GM23338 (cell line): ENCODE data around the gene SH2D4B. TPM values are rescaled to one million over a fixed set of nuclear protein-coding genes. Genes with fewer than 3 reads are reported as not detected.

Source experiments
- ATAC-seq: fragments of 200-7000 bp; cut with Tn5 transposase; 3 replicates; pipeline ENCODE4 v1.9.1; 2020
- DNase-seq: peaks from one replicate; pipeline ENCODE4 v3.0.0-alpha.2; 2015; ENCODE audit warnings: low spot score
- H2AFZ ChIP-seq: fragments of 200-600 bp; sonication (generic); 2 replicates; pipeline ENCODE4 v1.8.0; 2016; ENCODE audit warnings: antibody characterized with exemption, mild to moderate bottlenecking, moderate library complexity
- H3F3A ChIP-seq: fragments of 200-600 bp; sonication (generic); replicated peaks from 2 replicates; pipeline ENCODE4 v1.8.0; 2017; ENCODE audit warnings: antibody characterized with exemption, mixed run types, low read depth
- H3K27ac ChIP-seq: fragments of 200-600 bp; sonication (generic); 2 replicates; pipeline ENCODE4 v1.6.1; 2016; ENCODE audit warnings: low read depth
- H3K27me3 ChIP-seq: fragments of 200-600 bp; sonication (generic); 2 replicates; pipeline ENCODE4 v1.8.0; 2016; ENCODE audit warnings: mild to moderate bottlenecking, mixed run types, moderate library complexity; ENCODE audit not compliant: insufficient read depth
- H3K36me3 ChIP-seq: fragments of 200-600 bp; sonication (generic); 2 replicates; pipeline ENCODE4 v1.8.0; 2016; ENCODE audit warnings: mild to moderate bottlenecking; ENCODE audit not compliant: insufficient read depth
- H3K4me1 ChIP-seq: fragments of 200-600 bp; sonication (generic); 2 replicates; pipeline ENCODE4 v1.8.0; 2016; ENCODE audit warnings: mild to moderate bottlenecking, moderate library complexity; ENCODE audit not compliant: insufficient read depth
- H3K4me2 ChIP-seq: fragments of 200-600 bp; sonication (generic); 2 replicates; pipeline ENCODE4 v1.7.1; 2017; ENCODE audit warnings: mixed run types
- H3K4me3 ChIP-seq: fragments of 200-600 bp; sonication (generic); 2 replicates; pipeline ENCODE4 v1.6.1; 2016; ENCODE audit warnings: mixed run types
- H3K79me2 ChIP-seq: fragments of 200-600 bp; sonication (generic); replicated peaks from 2 replicates; pipeline ENCODE4 v1.8.0; 2017; ENCODE audit warnings: mild to moderate bottlenecking; ENCODE audit not compliant: insufficient read depth
- H3K9me2 ChIP-seq: fragments of 200-600 bp; sonication (generic); 2 replicates; pipeline ENCODE4 v1.8.0; 2017; ENCODE audit not compliant: insufficient read depth
- H4K20me1 ChIP-seq: fragments of 200-600 bp; sonication (generic); replicated peaks from 2 replicates; pipeline ENCODE4 v1.8.0; 2017; ENCODE audit warnings: mild to moderate bottlenecking; ENCODE audit not compliant: insufficient read depth
- H3K27ac Mint-ChIP-seq: 2 replicates; pipeline ENCODE4 v1.8.0; 2020; ENCODE audit warnings: inconsistent platforms, mild to moderate bottlenecking, moderate library complexity, mixed read lengths
- H3K27me3 Mint-ChIP-seq: 3 replicates; pipeline ENCODE4 v1.8.0; 2022; ENCODE audit warnings: low read depth, mild to moderate bottlenecking, moderate library complexity, mixed read lengths, inconsistent platforms; ENCODE audit not compliant: insufficient read depth, poor library complexity
- H3K36me3 Mint-ChIP-seq: 3 replicates; pipeline ENCODE4 v1.8.0; 2021; ENCODE audit warnings: low read depth, mild to moderate bottlenecking, inconsistent platforms, moderate library complexity, mixed read lengths
- H3K4me1 Mint-ChIP-seq: 3 replicates; pipeline ENCODE4 v1.8.0; 2020; ENCODE audit warnings: mild to moderate bottlenecking, inconsistent platforms, mixed read lengths
- H3K4me3 Mint-ChIP-seq: 3 replicates; pipeline ENCODE4 v1.8.0; 2021; ENCODE audit warnings: moderate library complexity, mild to moderate bottlenecking, inconsistent platforms, mixed read lengths
- H3K9me3 Mint-ChIP-seq: 3 replicates; pipeline ENCODE4 v1.8.0; 2020; ENCODE audit warnings: moderate library complexity, mild to moderate bottlenecking, inconsistent platforms, mixed read lengths
- EZH2 ChIP-seq: fragments of 200-600 bp; sonication (generic); IDR thresholded peaks from one replicate; pipeline ENCODE4 v1.8.0; 2017; ENCODE audit warnings: antibody characterized with exemption, mild to moderate bottlenecking, low read depth; ENCODE audit not compliant: unreplicated experiment
- EZH2phosphoT487 ChIP-seq: fragments of 200-600 bp; sonication (generic); IDR thresholded peaks from one replicate; pipeline ENCODE4 v1.8.1; 2018; ENCODE audit warnings: antibody characterized with exemption; ENCODE audit not compliant: unreplicated experiment
- JUNB ChIP-seq: IDR thresholded peaks from one replicate; pipeline ENCODE4 v1.6.1; 2016; ENCODE audit warnings: antibody characterized with exemption; ENCODE audit not compliant: unreplicated experiment
- POLR2AphosphoS5 ChIP-seq: IDR thresholded peaks from 2 replicates; pipeline ENCODE4 v1.6.1; 2016; ENCODE audit warnings: antibody characterized with exemption, low read depth
- STAT1 ChIP-seq: IDR thresholded peaks from one replicate; pipeline ENCODE4 v1.6.1; 2016; ENCODE audit warnings: antibody characterized with exemption; ENCODE audit not compliant: unreplicated experiment
- ZNF114 ChIP-seq: fragments of 250-450 bp; sonication (Bioruptor Pico); IDR thresholded peaks from 2 replicates; pipeline ENCODE4 v1.5.0; 2020; ENCODE audit warnings: mild to moderate bottlenecking, moderate library complexity
- ZNF331 ChIP-seq: fragments of 250-450 bp; sonication (Bioruptor Pico); IDR thresholded peaks from 2 replicates; pipeline ENCODE4 v1.5.0; 2020; ENCODE audit warnings: low read depth, mild to moderate bottlenecking, moderate library complexity
- polyA plus RNA-seq: library from polyadenylated mRNA; unstranded; fragments of >200 nt; fragmentation: Nextera tagmentation; extraction: Ambion mirVana; gene quantifications from 2 replicates; pipeline ENCODE4 v1.2.1, GENCODE V29; 2016
- total RNA-seq: library from RNA; depleted of rRNA; stranded (reverse); fragments of >200 nt; shearing (Covaris generic); gene quantifications from 2 replicates; pipeline ENCODE4 v1.2.3, GENCODE V29; 2014
- TF ChIP-seq, protein P1 (sequence below): fragments of 250-450 bp; sonication (Bioruptor Pico); IDR thresholded peaks from 2 replicates; pipeline ENCODE4 v1.5.0; 2020; ENCODE audit warnings: mild to moderate bottlenecking, moderate library complexity
- TF ChIP-seq, protein P2 (sequence below): IDR thresholded peaks from one replicate; pipeline ENCODE4 v1.6.1; 2018; ENCODE audit warnings: antibody characterized with exemption; ENCODE audit not compliant: unreplicated experiment
- TF ChIP-seq, protein P3 (sequence below), 2 experiments: fragments of 200-600 bp in 1 of 2; sonication (generic) in 1 of 2; conservative IDR thresholded peaks; 2 replicates each; pipeline versions ENCODE4 v1.5.1 to v1.6.1; 2016 to 2017; ENCODE audit warnings: antibody characterized with exemption in 2 of 2, low read depth in 2 of 2, mild to moderate bottlenecking in 2 of 2, moderate library complexity in 1 of 2

SH2D4B gene
- total and polyA plus RNA-seq, 2 experiments from 2014 or later: 0.08 TPM; not detected in 1

DNA sequence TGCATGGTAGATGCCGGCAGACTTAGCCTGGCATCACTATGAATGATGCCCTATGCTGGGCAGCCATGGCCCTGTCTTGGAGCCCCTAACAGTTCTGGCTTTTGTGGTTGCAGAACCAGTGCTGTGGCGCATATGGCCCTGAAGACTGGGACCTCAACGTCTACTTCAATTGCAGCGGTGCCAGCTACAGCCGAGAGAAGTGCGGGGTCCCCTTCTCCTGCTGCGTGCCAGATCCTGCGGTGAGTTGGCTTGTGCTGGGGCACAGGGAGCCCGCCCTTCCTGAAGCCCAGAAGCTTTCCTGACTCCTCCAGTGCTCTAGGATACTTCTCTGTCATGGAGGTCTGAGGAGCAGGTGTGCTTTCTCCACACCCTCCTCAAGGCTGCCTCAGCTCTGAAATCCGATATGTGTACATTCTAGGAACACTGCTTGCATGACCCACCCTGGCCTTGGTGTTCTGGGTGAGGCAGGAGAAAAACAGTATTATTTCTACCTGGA lies 25.6 kb upstream of the SH2D4B start (continued):
- TF ChIP-seq, protein P1, sequence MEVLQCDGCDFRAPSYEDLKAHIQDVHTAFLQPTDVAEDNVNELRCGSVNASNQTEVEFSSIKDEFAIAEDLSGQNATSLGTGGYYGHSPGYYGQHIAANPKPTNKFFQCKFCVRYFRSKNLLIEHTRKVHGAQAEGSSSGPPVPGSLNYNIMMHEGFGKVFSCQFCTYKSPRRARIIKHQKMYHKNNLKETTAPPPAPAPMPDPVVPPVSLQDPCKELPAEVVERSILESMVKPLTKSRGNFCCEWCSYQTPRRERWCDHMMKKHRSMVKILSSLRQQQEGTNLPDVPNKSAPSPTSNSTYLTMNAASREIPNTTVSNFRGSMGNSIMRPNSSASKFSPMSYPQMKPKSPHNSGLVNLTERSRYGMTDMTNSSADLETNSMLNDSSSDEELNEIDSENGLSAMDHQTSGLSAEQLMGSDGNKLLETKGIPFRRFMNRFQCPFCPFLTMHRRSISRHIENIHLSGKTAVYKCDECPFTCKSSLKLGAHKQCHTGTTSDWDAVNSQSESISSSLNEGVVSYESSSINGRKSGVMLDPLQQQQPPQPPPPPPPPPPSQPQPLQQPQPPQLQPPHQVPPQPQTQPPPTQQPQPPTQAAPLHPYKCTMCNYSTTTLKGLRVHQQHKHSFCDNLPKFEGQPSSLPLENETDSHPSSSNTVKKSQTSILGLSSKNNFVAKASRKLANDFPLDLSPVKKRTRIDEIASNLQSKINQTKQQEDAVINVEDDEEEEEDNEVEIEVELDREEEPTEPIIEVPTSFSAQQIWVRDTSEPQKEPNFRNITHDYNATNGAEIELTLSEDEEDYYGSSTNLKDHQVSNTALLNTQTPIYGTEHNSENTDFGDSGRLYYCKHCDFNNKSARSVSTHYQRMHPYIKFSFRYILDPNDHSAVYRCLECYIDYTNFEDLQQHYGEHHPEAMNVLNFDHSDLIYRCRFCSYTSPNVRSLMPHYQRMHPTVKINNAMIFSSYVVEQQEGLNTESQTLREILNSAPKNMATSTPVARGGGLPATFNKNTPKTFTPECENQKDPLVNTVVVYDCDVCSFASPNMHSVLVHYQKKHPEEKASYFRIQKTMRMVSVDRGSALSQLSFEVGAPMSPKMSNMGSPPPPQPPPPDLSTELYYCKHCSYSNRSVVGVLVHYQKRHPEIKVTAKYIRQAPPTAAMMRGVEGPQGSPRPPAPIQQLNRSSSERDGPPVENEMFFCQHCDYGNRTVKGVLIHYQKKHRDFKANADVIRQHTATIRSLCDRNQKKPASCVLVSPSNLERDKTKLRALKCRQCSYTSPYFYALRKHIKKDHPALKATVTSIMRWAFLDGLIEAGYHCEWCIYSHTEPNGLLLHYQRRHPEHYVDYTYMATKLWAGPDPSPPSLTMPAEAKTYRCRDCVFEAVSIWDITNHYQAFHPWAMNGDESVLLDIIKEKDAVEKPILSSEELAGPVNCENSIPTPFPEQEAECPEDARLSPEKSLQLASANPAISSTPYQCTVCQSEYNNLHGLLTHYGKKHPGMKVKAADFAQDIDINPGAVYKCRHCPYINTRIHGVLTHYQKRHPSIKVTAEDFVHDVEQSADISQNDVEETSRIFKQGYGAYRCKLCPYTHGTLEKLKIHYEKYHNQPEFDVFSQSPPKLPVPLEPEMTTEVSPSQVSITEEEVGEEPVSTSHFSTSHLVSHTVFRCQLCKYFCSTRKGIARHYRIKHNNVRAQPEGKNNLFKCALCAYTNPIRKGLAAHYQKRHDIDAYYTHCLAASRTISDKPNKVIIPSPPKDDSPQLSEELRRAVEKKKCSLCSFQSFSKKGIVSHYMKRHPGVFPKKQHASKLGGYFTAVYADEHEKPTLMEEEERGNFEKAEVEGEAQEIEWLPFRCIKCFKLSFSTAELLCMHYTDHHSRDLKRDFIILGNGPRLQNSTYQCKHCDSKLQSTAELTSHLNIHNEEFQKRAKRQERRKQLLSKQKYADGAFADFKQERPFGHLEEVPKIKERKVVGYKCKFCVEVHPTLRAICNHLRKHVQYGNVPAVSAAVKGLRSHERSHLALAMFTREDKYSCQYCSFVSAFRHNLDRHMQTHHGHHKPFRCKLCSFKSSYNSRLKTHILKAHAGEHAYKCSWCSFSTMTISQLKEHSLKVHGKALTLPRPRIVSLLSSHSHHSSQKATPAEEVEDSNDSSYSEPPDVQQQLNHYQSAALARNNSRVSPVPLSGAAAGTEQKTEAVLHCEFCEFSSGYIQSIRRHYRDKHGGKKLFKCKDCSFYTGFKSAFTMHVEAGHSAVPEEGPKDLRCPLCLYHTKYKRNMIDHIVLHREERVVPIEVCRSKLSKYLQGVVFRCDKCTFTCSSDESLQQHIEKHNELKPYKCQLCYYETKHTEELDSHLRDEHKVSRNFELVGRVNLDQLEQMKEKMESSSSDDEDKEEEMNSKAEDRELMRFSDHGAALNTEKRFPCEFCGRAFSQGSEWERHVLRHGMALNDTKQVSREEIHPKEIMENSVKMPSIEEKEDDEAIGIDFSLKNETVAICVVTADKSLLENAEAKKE (CRISPR knock-in tag): no peak
- TF ChIP-seq, protein P2, sequence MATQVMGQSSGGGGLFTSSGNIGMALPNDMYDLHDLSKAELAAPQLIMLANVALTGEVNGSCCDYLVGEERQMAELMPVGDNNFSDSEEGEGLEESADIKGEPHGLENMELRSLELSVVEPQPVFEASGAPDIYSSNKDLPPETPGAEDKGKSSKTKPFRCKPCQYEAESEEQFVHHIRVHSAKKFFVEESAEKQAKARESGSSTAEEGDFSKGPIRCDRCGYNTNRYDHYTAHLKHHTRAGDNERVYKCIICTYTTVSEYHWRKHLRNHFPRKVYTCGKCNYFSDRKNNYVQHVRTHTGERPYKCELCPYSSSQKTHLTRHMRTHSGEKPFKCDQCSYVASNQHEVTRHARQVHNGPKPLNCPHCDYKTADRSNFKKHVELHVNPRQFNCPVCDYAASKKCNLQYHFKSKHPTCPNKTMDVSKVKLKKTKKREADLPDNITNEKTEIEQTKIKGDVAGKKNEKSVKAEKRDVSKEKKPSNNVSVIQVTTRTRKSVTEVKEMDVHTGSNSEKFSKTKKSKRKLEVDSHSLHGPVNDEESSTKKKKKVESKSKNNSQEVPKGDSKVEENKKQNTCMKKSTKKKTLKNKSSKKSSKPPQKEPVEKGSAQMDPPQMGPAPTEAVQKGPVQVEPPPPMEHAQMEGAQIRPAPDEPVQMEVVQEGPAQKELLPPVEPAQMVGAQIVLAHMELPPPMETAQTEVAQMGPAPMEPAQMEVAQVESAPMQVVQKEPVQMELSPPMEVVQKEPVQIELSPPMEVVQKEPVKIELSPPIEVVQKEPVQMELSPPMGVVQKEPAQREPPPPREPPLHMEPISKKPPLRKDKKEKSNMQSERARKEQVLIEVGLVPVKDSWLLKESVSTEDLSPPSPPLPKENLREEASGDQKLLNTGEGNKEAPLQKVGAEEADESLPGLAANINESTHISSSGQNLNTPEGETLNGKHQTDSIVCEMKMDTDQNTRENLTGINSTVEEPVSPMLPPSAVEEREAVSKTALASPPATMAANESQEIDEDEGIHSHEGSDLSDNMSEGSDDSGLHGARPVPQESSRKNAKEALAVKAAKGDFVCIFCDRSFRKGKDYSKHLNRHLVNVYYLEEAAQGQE: no peak
- TF ChIP-seq ZNF331 (CRISPR knock-in tag) (no peak), EZH2phosphoT487 (no peak), EZH2 (no peak)

DNA sequence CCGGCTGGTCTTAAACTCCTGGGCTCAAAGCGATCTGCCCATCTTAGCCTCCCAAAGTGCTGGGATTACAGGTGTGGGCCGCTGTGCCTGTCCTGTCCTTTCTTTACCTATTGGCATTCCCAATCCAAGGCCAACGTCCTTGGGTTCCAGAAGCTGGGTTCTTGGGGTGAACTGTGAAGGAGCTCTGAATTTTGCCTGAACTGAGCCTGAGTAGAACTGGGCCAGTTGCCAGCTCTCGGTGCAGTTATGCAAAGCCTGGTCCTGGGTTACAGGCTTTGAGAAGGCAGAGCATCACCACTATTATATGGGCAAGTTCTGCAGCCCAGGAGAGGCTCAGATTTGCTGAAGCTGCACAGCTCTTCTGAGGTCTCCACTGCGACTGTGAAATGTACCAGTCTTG lies 24.6 kb upstream of the SH2D4B start:
- Mint-ChIP-seq H3K9me3 (no peaks in the 10 kb centered on the region), H3K27me3 (no peaks in the 10 kb centered on the region), H3K4me1 (no peaks in the 10 kb centered on the region; the same call in 2 of the 3 replicates), H3K4me3 (no peak overlapping the region), H3K36me3 (peaks cover 74% of the 10 kb centered on the region), H3K27ac (no peak overlapping the region)
- no peaks in the 10 kb centered on the region for H3F3A ChIP-seq
- H4K20me1 ChIP-seq: no peaks in the 10 kb centered on the region
- no peak overlapping the region for H2AFZ ChIP-seq
- DNase-seq (no peak), ATAC-seq (no peak)
- no peaks in the 10 kb centered on the region for H3K4me1 ChIP-seq
- peaks cover 11% of the 10 kb centered on the region; the same call in 1 of the 2 replicates for H3K36me3 ChIP-seq
- no peaks in the 10 kb centered on the region for H3K27me3 ChIP-seq
- no peak overlapping the region for H3K4me2 ChIP-seq
- no peak overlapping the region for H3K4me3 ChIP-seq
- no peaks in the 10 kb centered on the region for H3K9me2 ChIP-seq
- no peaks in the 10 kb centered on the region for H3K79me2 ChIP-seq
- H3K27ac ChIP-seq: no peak overlapping the region
- TF ChIP-seq STAT1 (no peak), ZNF114 (CRISPR knock-in tag) (no peak), JUNB (no peak), EZH2 (no peak), POLR2AphosphoS5 (no peak)
- TF ChIP-seq, protein P3, sequence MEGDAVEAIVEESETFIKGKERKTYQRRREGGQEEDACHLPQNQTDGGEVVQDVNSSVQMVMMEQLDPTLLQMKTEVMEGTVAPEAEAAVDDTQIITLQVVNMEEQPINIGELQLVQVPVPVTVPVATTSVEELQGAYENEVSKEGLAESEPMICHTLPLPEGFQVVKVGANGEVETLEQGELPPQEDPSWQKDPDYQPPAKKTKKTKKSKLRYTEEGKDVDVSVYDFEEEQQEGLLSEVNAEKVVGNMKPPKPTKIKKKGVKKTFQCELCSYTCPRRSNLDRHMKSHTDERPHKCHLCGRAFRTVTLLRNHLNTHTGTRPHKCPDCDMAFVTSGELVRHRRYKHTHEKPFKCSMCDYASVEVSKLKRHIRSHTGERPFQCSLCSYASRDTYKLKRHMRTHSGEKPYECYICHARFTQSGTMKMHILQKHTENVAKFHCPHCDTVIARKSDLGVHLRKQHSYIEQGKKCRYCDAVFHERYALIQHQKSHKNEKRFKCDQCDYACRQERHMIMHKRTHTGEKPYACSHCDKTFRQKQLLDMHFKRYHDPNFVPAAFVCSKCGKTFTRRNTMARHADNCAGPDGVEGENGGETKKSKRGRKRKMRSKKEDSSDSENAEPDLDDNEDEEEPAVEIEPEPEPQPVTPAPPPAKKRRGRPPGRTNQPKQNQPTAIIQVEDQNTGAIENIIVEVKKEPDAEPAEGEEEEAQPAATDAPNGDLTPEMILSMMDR (conservative IDR thresholded peaks at IDR 0.05; ENCODE audit: low read depth in 2 of 2): no peak
- TF ChIP-seq, protein P2: no peak
